NCI-H2196 treated with DMSO at 0.1 percent for 48 hours (cell line): ENCODE measurements around the gene SRP9.
"Not testable (repeated sequence)": the region's sequence is repeated elsewhere in the genome, so short reads cannot be mapped to it uniquely, and the experiment has no call there.

ENCODE experiments used
- DNase-seq: peaks from one replicate; lab custom pipeline; 2025; ENCODE audit not compliant: unreplicated experiment; lab: John Stamatoyannopoulos, UW

The SRP9 gene

GRCh38 chr1:225774281-225775147 lies 3.1 kb upstream of the SRP9 start:
- no peak for DNase-seq

GRCh38 chr1:225776294-225776693 lies 1.3 kb upstream of the SRP9 start:
- DNase-seq: no peak

GRCh38 chr1:225777058-225777582 lies 506 bp upstream of the SRP9 start:
- DNase-seq: peak; percentile 61

GRCh38 chr1:225778337-225778669 lies 677 bp downstream of the SRP9 start:
- no peak for DNase-seq

- DNase-seq: not testable (repeated sequence)
Observed at GRCh38 chr1:225779165-225779564, 1.5 kb downstream of the SRP9 start.

GRCh38 chr1:225780134-225780533 lies 2.5 kb downstream of the SRP9 start:
- no peak for DNase-seq

GRCh38 chr1:225780630-225781029 lies 3.0 kb downstream of the SRP9 start:
- DNase-seq: no peak

- not testable (repeated sequence) for DNase-seq
Observed at GRCh38 chr1:225789142-225789541, 11.5 kb downstream of the SRP9 start.

GRCh38 chr1:225794954-225795353 lies 17.3 kb downstream of the SRP9 start:
- no peak for DNase-seq

- not testable (repeated sequence) for DNase-seq
Observed at GRCh38 chr1:225796097-225796496, 18.5 kb downstream of the SRP9 start.

GRCh38 chr1:225801146-225801545 lies 23.5 kb downstream of the SRP9 start:
- not testable (repeated sequence) for DNase-seq

GRCh38 chr1:225806249-225806648 lies 28.6 kb downstream of the SRP9 start:
- DNase-seq: no peak

GRCh38 chr1:225806736-225807135 lies 29.1 kb downstream of the SRP9 start:
- DNase-seq: not testable (repeated sequence)

- DNase-seq: no peak
Observed at GRCh38 chr1:225808136-225808535, 30.5 kb downstream of the SRP9 start.

GRCh38 chr1:225809842-225810578 lies 32.4 kb downstream of the SRP9 start, which contains the start of gene EPHX1:
Gene EPHX1, plus strand, starts transcription at chr1:225810124. Its CDS starts 18,606 bp downstream, at chr1:225828730.
- DNase-seq: peak; percentile 74

GRCh38 chr1:225810579-225811538 lies 33.2 kb downstream of the SRP9 start:
- not testable (repeated sequence) for DNase-seq

GRCh38 chr1:225811622-225812487 lies 34.2 kb downstream of the SRP9 start:
- DNase-seq: no peak

GRCh38 chr1:225812488-225813213 lies 35.0 kb downstream of the SRP9 start:
- no peak for DNase-seq
